ENCODE measurements around the gene LRG1.
"Not testable (repeated sequence)": the region's sequence is repeated elsewhere in the genome, so short reads cannot be mapped to it uniquely, and the experiment has no call there.

LRG1 gene

DNA sequence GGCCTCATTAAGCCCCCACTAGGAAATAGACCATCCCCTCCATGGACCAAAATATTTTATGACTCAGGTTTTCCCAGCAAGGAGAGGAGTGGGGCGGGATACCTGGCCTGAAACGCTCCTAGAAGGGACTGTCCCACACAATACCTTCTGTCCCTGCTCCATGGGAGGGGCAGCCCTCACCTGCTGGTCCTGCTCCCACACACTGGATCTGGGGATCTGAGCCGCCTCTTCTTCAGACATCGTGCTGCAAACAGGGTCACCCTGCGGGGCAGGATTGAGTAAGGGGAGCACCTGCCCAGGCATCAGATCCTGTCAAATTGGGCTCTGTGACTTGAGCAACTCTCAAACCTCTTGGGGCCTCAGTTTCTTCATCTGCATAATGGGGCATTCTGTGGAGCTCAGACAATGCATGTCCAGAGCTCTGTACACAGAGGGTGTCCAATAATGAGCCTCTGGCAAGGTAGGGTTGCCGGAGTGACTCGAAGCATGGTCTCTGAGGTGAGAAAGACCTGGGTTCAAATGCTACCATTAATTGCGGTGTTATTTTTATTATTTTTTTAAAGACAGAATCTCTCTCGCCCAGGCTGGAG, 5.9 kb downstream of the LRG1 start:
- DNase-seq (ENCODE audit: low read depth) = no peak
- TF ChIP-seq, protein P1, sequence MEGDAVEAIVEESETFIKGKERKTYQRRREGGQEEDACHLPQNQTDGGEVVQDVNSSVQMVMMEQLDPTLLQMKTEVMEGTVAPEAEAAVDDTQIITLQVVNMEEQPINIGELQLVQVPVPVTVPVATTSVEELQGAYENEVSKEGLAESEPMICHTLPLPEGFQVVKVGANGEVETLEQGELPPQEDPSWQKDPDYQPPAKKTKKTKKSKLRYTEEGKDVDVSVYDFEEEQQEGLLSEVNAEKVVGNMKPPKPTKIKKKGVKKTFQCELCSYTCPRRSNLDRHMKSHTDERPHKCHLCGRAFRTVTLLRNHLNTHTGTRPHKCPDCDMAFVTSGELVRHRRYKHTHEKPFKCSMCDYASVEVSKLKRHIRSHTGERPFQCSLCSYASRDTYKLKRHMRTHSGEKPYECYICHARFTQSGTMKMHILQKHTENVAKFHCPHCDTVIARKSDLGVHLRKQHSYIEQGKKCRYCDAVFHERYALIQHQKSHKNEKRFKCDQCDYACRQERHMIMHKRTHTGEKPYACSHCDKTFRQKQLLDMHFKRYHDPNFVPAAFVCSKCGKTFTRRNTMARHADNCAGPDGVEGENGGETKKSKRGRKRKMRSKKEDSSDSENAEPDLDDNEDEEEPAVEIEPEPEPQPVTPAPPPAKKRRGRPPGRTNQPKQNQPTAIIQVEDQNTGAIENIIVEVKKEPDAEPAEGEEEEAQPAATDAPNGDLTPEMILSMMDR (IDR thresholded peaks at IDR 0.05; ENCODE audit: low read depth, low read length, missing control alignments) = no peak
- no peak overlapping the region for H3K4me3 ChIP-seq (ENCODE audit: low read depth, low read length)

DNA sequence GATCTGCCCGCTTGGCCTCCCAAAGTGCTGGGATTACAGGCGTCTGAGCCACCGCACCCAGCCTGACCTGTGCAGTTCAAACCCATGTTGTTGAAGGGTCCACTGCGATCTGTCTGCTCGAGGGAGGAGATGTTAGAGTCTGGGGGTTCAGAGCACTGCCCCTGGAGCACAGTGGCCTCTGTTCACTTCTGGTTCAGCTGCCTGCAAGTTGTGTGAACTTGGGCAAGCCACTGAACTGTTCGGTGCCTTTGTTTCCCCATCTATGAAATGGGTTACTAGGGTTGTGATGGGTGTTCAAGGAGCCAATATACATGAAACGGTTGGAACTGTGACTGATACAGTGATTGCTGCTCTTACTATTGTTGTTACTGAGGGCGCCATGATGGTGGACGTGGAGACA, 6.5 kb downstream of the LRG1 start:
- no peak overlapping the region for H3K4me3 ChIP-seq (ENCODE audit: low read depth, low read length)
- no peak for DNase-seq (ENCODE audit: low read depth)
- TF ChIP-seq, protein P1 (IDR thresholded peaks at IDR 0.05; ENCODE audit: low read depth, low read length, missing control alignments) = no peak

GRCh38 chr19:4531562-4532165, 8.2 kb downstream of the LRG1 start:
- H3K4me3 ChIP-seq (ENCODE audit: low read depth, low read length) = no peak overlapping the region
- TF ChIP-seq, protein P1 (IDR thresholded peaks at IDR 0.05; ENCODE audit: low read depth, low read length, missing control alignments) = no peak
- DNase-seq (ENCODE audit: low read depth) = no peak

- no peak for DNase-seq (ENCODE audit: low read depth)
- TF ChIP-seq, protein P1 (IDR thresholded peaks at IDR 0.05; ENCODE audit: low read depth, low read length, missing control alignments) = no peak
- no peak overlapping the region for H3K4me3 ChIP-seq (ENCODE audit: low read depth, low read length)
Measured at GRCh38 chr19:4529924-4530522, 9.8 kb downstream of the LRG1 start.

- DNase-seq (ENCODE audit: low read depth) = no peak
- no peak overlapping the region for H3K4me3 ChIP-seq (ENCODE audit: low read depth, low read length)
- TF ChIP-seq, protein P1 (IDR thresholded peaks at IDR 0.05; ENCODE audit: low read depth, low read length, missing control alignments) = no peak
Measured at GRCh38 chr19:4528843-4529242, 11.0 kb downstream of the LRG1 start.

- DNase-seq (ENCODE audit: low read depth); H3K4me3 ChIP-seq (ENCODE audit: low read depth, low read length): not testable (repeated sequence)
Measured at GRCh38 chr19:4527377-4527776, 12.5 kb downstream of the LRG1 start.

GRCh38 chr19:4525563-4526002, 14.3 kb downstream of the LRG1 start:
- TF ChIP-seq, protein P1 (IDR thresholded peaks at IDR 0.05; ENCODE audit: low read depth, low read length, missing control alignments) = no peak
- DNase-seq (ENCODE audit: low read depth) = no peak
- H3K4me3 ChIP-seq (ENCODE audit: low read depth, low read length) = no peak overlapping the region
